Testis (tissue), 3 donors: ENCODE results near the gene VPS35L. TPM values are rescaled to one million over a fixed set of nuclear protein-coding genes. Genes with fewer than 3 reads are reported as not detected.

Source experiments
- DNase-seq: peaks from one replicate; pipeline ENCODE4 v3.0.0-alpha.2; 2019
- H3K27ac ChIP-seq, 2 donors: fragments of 200-600 bp; sonication (generic); one replicate each; pipeline ENCODE4 v1.5.1; 2019
- H3K27me3 ChIP-seq: fragments of 200-600 bp; sonication (generic); one replicate; pipeline ENCODE4 v1.5.1; 2019
- H3K36me3 ChIP-seq: fragments of 200-600 bp; sonication (generic); one replicate; pipeline ENCODE4 v1.5.1; 2017; ENCODE audit warnings: low read depth; ENCODE audit errors: missing control alignments
- H3K4me1 ChIP-seq: fragments of 200-600 bp; sonication (generic); one replicate; pipeline ENCODE4 v1.5.1; 2019
- H3K4me3 ChIP-seq, 2 donors: fragments of 200-600 bp; sonication (generic); one replicate each; pipeline ENCODE4 v1.5.1; 2017 to 2019
- H3K9me3 ChIP-seq: fragments of 200-600 bp; sonication (generic); one replicate; pipeline ENCODE4 v1.5.1; 2017
- POLR2A ChIP-seq: fragments of 450-650 bp; IDR thresholded peaks from one replicate; pipeline ENCODE4 v1.6.1; 2017; ENCODE audit warnings: antibody characterized with exemption, mild to moderate bottlenecking, moderate library complexity
- WGBS, 2 donors: methylation state at CpG; one replicate each; pipeline ENCODE4 v1.1.5; 2018; 5-methylcytosine and 5-hydroxymethylcytosine counted together
- intact Hi-C: fragments of 100-400 bp; cut with DNase I; formaldehyde crosslinking; loops from one replicate; pipeline ENCODE4 v1.15.1; 2023; ENCODE audit warnings: low total_unique reads
- polyA plus RNA-seq: library from polyadenylated mRNA; stranded (reverse); fragments of 350-450 nt; fragmentation: Illumina TruSeq; extraction: RNeasy Lipid Tissue Mini Kit (QIAGEN cat#74804); gene quantifications from one replicate; pipeline ENCODE4 v1.2.3, GENCODE V29; 2014; ENCODE audit warnings: low read depth, low replicate concordance; ENCODE audit not compliant: insufficient read depth
- total RNA-seq, 2 donors: library from RNA; depleted of rRNA; stranded (reverse); fragments of >200 nt; gene quantifications; one replicate each; pipeline ENCODE4 v1.2.3, GENCODE V29; 2016
- TF ChIP-seq, protein P1 (sequence below), 3 experiments: fragments of 450-650 bp in 2 of 3; fragments of 200-600 bp in 1 of 3; sonication (generic) in 1 of 3; IDR thresholded peaks; one replicate each; pipeline ENCODE4 v1.5.1; 2016 to 2019; ENCODE audit warnings: antibody characterized with exemption in 3 of 3, mild to moderate bottlenecking in 2 of 3, moderate library complexity in 1 of 3

VPS35L gene
- total and polyA plus RNA-seq, 3 donors from 2014 or later, result 76.1 to 88.9 (median 80.5) TPM

DNA sequence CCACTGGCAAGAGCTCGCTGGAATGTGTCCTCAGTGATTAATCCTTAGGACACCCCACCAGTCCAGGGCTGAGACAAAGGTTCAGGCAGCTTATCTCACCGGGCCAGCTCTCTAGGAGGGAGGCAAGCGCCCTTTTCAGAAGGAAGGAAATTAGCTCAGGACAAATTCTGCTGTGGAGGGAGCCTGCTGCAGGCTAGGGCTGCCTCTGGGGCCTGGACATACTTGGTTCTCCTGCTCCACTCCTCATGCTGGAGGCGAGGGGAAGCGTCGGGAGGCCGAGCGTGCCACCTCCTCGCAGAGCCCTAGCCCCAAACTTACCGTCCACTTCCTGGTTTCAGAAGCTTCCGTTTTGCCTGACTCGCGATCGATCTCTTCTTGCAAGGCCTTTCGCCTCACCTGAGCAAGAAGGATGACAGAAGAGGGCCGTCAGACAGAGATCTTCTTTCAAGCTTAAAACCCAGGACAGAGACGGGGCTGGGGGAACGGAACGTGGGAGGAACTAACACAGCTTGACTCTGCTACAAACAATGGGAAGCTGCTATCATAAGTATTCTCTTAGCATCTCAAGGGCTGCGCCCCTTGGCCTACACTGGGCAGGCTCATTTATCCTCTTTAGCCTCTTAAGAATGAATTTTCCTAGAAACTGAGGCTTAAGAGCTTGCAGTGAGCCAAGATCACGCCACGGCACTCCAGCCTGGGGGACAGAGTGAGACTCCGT, 154.8 kb downstream of the VPS35L start:
- WGBS, 2 donors, result 82 to 85% methylated on average over 23 of the region's 23 CpGs
- H3K27ac ChIP-seq, result no peak overlapping the region
- H3K4me1 ChIP-seq, result peaks cover 3% of the 10 kb centered on the region
- intact Hi-C loops, result no loop called here
- no peak for DNase-seq
- H3K36me3 ChIP-seq, result no peaks in the 10 kb centered on the region
- H3K27me3 ChIP-seq, result no peaks in the 10 kb centered on the region
- no peak for TF ChIP-seq POLR2A
- TF ChIP-seq, protein P1, sequence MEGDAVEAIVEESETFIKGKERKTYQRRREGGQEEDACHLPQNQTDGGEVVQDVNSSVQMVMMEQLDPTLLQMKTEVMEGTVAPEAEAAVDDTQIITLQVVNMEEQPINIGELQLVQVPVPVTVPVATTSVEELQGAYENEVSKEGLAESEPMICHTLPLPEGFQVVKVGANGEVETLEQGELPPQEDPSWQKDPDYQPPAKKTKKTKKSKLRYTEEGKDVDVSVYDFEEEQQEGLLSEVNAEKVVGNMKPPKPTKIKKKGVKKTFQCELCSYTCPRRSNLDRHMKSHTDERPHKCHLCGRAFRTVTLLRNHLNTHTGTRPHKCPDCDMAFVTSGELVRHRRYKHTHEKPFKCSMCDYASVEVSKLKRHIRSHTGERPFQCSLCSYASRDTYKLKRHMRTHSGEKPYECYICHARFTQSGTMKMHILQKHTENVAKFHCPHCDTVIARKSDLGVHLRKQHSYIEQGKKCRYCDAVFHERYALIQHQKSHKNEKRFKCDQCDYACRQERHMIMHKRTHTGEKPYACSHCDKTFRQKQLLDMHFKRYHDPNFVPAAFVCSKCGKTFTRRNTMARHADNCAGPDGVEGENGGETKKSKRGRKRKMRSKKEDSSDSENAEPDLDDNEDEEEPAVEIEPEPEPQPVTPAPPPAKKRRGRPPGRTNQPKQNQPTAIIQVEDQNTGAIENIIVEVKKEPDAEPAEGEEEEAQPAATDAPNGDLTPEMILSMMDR (IDR thresholded peaks at IDR 0.05), result no peak
- no peak overlapping the region for H3K4me3 ChIP-seq
- H3K9me3 ChIP-seq, result no peaks in the 10 kb centered on the region

DNA sequence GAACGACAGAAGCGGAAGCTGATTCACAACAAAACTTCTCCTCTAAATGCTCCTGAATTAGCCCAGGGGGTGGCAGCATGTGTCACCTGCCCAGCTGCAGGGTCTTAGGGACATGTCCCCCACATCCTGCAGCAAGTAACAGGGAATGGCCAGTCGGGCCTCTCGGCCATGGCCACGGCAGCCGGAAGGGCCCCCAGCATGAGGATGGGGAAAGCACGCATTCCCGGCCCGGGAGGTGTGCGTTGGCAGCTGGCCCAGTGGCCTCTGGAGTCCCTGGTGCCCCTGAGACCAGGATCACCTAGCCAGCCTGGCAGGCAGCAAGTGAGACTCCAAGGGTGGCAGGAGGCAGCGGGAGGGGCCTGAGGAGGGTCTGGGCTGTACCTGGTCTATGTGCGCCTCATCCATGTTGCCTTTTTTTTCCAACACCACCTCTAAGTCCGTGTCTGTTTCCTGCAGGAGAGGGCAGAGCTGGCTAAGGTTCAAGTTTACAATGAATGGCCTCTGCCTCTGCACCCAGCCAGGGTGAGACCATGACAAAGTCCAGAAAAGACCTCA, 155.6 kb downstream of the VPS35L start:
- no peaks in the 10 kb centered on the region for H3K36me3 ChIP-seq
- no peaks in the 10 kb centered on the region for H3K9me3 ChIP-seq
- no peak overlapping the region for H3K27ac ChIP-seq
- DNase-seq, result no peak
- H3K4me1 ChIP-seq, result peaks cover 3% of the 10 kb centered on the region
- TF ChIP-seq, protein P1 (IDR thresholded peaks at IDR 0.05), result no peak
- TF ChIP-seq POLR2A, result no peak
- 77 to 80% methylated on average over 11 to 13 of the region's 13 CpGs for WGBS, 2 donors
- intact Hi-C loops, result no loop called here
- H3K4me3 ChIP-seq, result no peak overlapping the region
- no peaks in the 10 kb centered on the region for H3K27me3 ChIP-seq

DNA sequence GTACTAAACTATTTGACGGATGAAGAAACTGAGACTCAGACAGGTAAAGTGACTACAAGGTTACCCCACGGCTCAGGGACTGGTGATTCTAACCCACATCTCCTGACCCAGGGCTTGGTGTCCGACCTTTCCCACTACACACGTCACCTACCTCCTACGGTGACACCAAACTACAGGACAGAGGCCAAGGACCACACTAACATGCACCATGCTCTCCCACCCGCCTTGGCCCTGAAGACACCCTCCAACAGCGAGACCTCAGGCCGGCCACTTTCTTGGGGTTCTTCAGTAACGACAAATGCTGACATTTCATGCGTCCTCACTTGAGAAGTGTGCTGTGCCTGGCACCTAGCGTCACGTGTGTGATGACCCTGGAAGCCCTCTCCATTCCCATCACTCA, 156.1 kb downstream of the VPS35L start:
- no peaks in the 10 kb centered on the region for H3K27me3 ChIP-seq
- peaks cover 8% of the 10 kb centered on the region for H3K4me1 ChIP-seq
- WGBS, 2 donors, result 82 to 93% methylated on average over 12 of the region's 12 CpGs
- no peaks in the 10 kb centered on the region for H3K9me3 ChIP-seq
- intact Hi-C loops, result no loop called here
- TF ChIP-seq, protein P1 (IDR thresholded peaks at IDR 0.05), result no peak
- TF ChIP-seq POLR2A, result no peak
- no peak overlapping the region for H3K27ac ChIP-seq
- no peaks in the 10 kb centered on the region for H3K36me3 ChIP-seq
- H3K4me3 ChIP-seq, result no peak overlapping the region
- DNase-seq, result no peak

DNA sequence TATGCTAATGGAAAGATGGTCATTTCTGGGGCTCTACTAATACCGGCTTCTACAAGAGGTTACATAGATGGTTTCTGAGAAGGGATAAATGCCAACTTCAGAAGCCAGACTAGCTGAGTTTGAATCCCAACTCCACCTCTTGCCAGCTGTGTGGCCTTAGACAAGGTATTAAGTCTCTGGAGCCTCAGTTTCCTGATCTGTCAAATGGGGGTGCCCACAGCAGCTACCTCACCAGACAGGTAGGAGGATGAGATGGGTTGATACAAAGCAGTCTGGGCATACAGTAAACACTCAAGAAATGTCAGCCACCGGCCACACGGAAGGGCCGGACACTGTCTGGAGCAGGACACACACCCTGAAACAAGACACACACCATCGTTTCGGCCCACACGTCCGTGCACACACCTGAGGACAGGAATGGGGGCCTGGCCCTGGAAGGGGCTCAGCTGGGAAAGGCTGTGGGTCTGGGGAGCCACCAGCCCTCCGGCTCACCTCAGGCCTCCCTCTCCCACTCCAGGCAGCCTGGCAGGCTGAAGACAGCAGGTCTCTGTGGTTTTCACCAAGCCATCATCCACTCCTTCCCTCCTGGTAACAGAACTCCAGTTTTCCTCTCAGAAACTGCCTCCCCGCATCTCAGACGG, 157.0 kb downstream of the VPS35L start:
- intact Hi-C loops, result no loop called here
- Histone ChIP-seq H3K36me3 (no peaks in the 10 kb centered on the region), H3K4me1 (peaks cover 14% of the 10 kb centered on the region), H3K27me3 (no peaks in the 10 kb centered on the region), H3K4me3 (no peak overlapping the region), H3K9me3 (no peaks in the 10 kb centered on the region), H3K27ac (no peak overlapping the region)
- WGBS, 2 donors, result 97 to 98% methylated on average over 4 to 11 of the region's 11 CpGs
- no peak for TF ChIP-seq POLR2A
- TF ChIP-seq, protein P1 (IDR thresholded peaks at IDR 0.05), result no peak
- no peak for DNase-seq
